Measurements from ENCODE around the gene IMPG2. TPM values are rescaled to one million over a fixed set of nuclear protein-coding genes. Genes with fewer than 3 reads are reported as not detected.

The IMPG2 gene
- total RNA-seq, 1 donor from 2014 or later, result 0.17 TPM

DNA sequence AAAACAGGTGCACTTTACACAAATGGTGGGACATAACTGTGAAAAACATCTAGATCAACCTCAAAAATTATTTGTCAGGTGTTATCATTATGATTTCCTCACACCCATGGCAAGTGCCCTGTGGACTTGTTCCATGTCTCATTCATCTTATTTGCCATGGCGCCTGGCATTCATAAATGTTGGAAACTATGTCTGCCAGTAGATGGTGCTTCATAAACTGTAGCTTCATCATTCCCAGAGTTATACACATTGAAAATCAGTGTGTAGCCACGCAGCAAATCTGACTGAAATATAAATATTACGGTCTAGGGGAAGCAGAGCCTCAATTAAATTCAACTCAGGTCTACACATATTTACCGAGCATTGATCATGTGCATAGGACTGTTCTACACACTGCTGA is 90.7 kb downstream of the IMPG2 start:
- no peaks in the 10 kb centered on the region for H3K36me3 ChIP-seq (ENCODE audit: control insufficient read depth, insufficient read depth, low read length)
- H3K4me3 ChIP-seq (ENCODE audit: low read depth, low read length), result no peak overlapping the region
- DNase-seq (ENCODE audit: low read depth), result no peak
- TF ChIP-seq CTCF (IDR thresholded peaks at IDR 0.05; ENCODE audit: insufficient read depth, low read length, poor library complexity, severe bottlenecking), result no peak
- H3K27me3 ChIP-seq (ENCODE audit: control insufficient read depth, insufficient read depth, low read length), result no peaks in the 10 kb centered on the region

DNA sequence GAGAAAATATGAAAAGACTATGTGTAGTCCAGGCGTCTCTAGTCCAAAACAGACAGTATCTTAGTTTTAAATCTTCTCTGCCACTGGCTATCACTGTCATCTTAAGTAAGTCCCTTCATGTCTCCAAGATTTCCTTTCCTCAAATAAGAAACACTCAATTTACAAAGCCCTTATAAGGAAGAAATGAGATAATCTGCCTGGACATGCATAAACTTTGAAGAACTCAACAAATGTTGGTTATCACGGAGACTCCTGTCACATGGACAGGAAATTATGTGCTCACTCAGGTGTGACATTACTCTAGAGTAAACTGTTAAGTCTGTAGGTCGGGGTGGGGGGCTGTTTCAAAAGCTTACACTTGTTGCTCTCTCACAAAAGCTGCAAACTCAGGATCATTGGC is 91.9 kb downstream of the IMPG2 start:
- no peak for TF ChIP-seq CTCF (IDR thresholded peaks at IDR 0.05; ENCODE audit: insufficient read depth, low read length, poor library complexity, severe bottlenecking)
- Histone ChIP-seq H3K36me3 (ENCODE audit: control insufficient read depth, insufficient read depth, low read length) (no peaks in the 10 kb centered on the region), H3K4me3 (ENCODE audit: low read depth, low read length) (no peak overlapping the region), H3K27me3 (ENCODE audit: control insufficient read depth, insufficient read depth, low read length) (no peaks in the 10 kb centered on the region)
- DNase-seq (ENCODE audit: low read depth), result no peak

DNA sequence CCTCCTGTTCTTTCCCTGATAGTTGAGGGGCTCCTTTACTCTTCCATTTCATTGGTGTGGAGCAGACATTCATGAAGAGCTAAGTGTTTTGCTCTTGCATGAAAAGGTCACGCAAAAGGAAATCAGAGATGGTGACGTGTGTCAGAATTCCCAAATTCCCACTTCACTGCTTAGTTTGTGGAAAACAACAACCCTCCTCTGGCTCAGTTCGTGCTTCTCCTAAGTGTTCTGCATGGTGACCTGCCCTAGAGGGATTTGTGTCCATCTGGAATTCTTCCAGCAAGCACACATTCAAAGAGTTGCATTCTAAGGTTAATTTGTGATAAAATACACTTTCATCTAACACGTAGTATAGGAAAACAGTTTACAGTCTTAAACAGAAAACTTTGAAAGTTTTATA is 95.6 kb downstream of the IMPG2 start:
- no peaks in the 10 kb centered on the region for H3K36me3 ChIP-seq (ENCODE audit: control insufficient read depth, insufficient read depth, low read length)
- DNase-seq (ENCODE audit: low read depth), result no peak
- no peaks in the 10 kb centered on the region for H3K27me3 ChIP-seq (ENCODE audit: control insufficient read depth, insufficient read depth, low read length)
- H3K4me3 ChIP-seq (ENCODE audit: low read depth, low read length), result no peak overlapping the region
- no peak for TF ChIP-seq CTCF (IDR thresholded peaks at IDR 0.05; ENCODE audit: insufficient read depth, low read length, poor library complexity, severe bottlenecking)

DNA sequence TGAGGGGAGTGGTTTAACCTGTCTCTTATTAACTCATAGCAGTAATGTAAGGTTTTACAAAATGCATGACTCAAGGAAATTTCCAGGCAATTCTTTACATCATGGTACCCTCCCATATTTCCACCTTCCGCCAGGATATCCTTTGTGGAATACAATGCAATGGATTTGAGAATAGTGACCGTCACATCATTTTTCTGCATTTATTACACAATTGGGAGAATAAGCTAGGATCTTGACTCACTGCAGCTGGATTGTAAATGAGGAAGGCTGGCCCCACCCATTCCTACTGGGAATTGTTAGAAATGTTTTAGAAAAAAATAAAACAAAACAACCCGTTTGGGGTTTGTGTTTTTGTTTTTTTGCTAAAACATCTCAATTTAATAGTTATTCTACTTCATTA is 97.4 kb downstream of the IMPG2 start:
- Histone ChIP-seq H3K4me3 (ENCODE audit: low read depth, low read length) (no peak overlapping the region), H3K36me3 (ENCODE audit: control insufficient read depth, insufficient read depth, low read length) (no peaks in the 10 kb centered on the region), H3K27me3 (ENCODE audit: control insufficient read depth, insufficient read depth, low read length) (no peaks in the 10 kb centered on the region)
- no peak for DNase-seq (ENCODE audit: low read depth)
- TF ChIP-seq CTCF (IDR thresholded peaks at IDR 0.05; ENCODE audit: insufficient read depth, low read length, poor library complexity, severe bottlenecking), result no peak

- Histone ChIP-seq H3K27me3 (ENCODE audit: control insufficient read depth, insufficient read depth, low read length) (no peaks in the 10 kb centered on the region), H3K36me3 (ENCODE audit: control insufficient read depth, insufficient read depth, low read length) (no peaks in the 10 kb centered on the region), H3K4me3 (ENCODE audit: low read depth, low read length) (no peak overlapping the region)
- no peak for DNase-seq (ENCODE audit: low read depth)
- TF ChIP-seq CTCF (IDR thresholded peaks at IDR 0.05; ENCODE audit: insufficient read depth, low read length, poor library complexity, severe bottlenecking), result no peak
Measured at GRCh38 chr3:101219842-101220560, 100.4 kb downstream of the IMPG2 start.

Data from kidney epithelial cell (primary cell).